Lower lobe of right lung (tissue), 2 donors: Measurements from ENCODE around the gene DLGAP1. TPM values are rescaled to one million over a fixed set of nuclear protein-coding genes. Genes with fewer than 3 reads are reported as not detected.

Experiments
- ATAC-seq, 2 donors: fragments of 200-7000 bp; cut with Tn5 transposase; one replicate each; pipeline ENCODE4 v1.9.1; 2020 to 2022; ENCODE audit warnings: mild to moderate bottlenecking in 2 of 2, moderate library complexity in 2 of 2
- DNase-seq: peaks from one replicate; pipeline ENCODE4 v3.0.0-alpha.2; 2020
- H3K27ac ChIP-seq: fragments of 200-600 bp; one replicate; pipeline ENCODE4 v1.8.0; 2022
- H3K27me3 ChIP-seq: fragments of 200-600 bp; one replicate; pipeline ENCODE4 v1.8.0; 2022; ENCODE audit warnings: low read depth
- H3K36me3 ChIP-seq: fragments of 200-600 bp; one replicate; pipeline ENCODE4 v1.8.0; 2022; ENCODE audit warnings: mild to moderate bottlenecking
- H3K4me1 ChIP-seq: fragments of 200-600 bp; one replicate; pipeline ENCODE4 v1.8.0; 2022
- H3K4me3 ChIP-seq: fragments of 200-600 bp; one replicate; pipeline ENCODE4 v1.8.0; 2022; ENCODE audit warnings: mild to moderate bottlenecking
- H3K9me3 ChIP-seq: fragments of 200-600 bp; one replicate; pipeline ENCODE4 v1.8.0; 2022
- CTCF ChIP-seq: fragments of 200-600 bp; IDR thresholded peaks from one replicate; pipeline ENCODE4 v1.8.0; 2022; ENCODE audit warnings: antibody characterized with exemption, mild to moderate bottlenecking
- intact Hi-C: fragments of 100-400 bp; cut with DNase I; formaldehyde crosslinking; loops from one replicate; pipeline ENCODE4 v1.11.0; 2022
- total RNA-seq: library from RNA; stranded (reverse); fragmentation: NEBNext Ultra II Directional; extraction: Animal tissue kit (Norgen Biotek cat#: 25700); gene quantifications from one replicate; pipeline ENCODE4 v1.2.1, GENCODE V29; 2021
- donor health status: DM: no; HTN: yes; CAD: no; lungs with severe emphysema.

The DLGAP1 gene
- total RNA-seq, 1 donor from 2014 or later: 3.8 TPM

GRCh38 chr18:3494245-3494526, 960.9 kb downstream of the DLGAP1 start:
- no peaks in the 10 kb centered on the region for H3K36me3 ChIP-seq
- no peak overlapping the region for H3K4me3 ChIP-seq
- ATAC-seq (no peak), DNase-seq (no peak)
- no peaks in the 10 kb centered on the region for H3K9me3 ChIP-seq
- H3K27me3 ChIP-seq: no peaks in the 10 kb centered on the region
- intact Hi-C loops: no loop called here
- H3K4me1 ChIP-seq: peaks cover 5% of the 10 kb centered on the region
- no peak overlapping the region for H3K27ac ChIP-seq
- TF ChIP-seq CTCF: no peak

- Histone ChIP-seq H3K27me3 (no peaks in the 10 kb centered on the region), H3K4me1 (no peaks in the 10 kb centered on the region), H3K4me3 (no peak overlapping the region), H3K9me3 (no peaks in the 10 kb centered on the region), H3K27ac (peak overlapping the region; percentile 20), H3K36me3 (no peaks in the 10 kb centered on the region)
- intact Hi-C loops: no loop called here
- no peak for TF ChIP-seq CTCF
- DNase-seq (no peak), ATAC-seq (no peak)
Observed at GRCh38 chr18:3493501-3494244, 961.4 kb downstream of the DLGAP1 start.

- ATAC-seq (no peak), DNase-seq (no peak)
- TF ChIP-seq CTCF: no peak
- no peak overlapping the region for H3K27ac ChIP-seq
- H3K4me3 ChIP-seq: no peak overlapping the region
- no peaks in the 10 kb centered on the region for H3K4me1 ChIP-seq
- H3K36me3 ChIP-seq: no peaks in the 10 kb centered on the region
- intact Hi-C loops: no loop called here
- no peaks in the 10 kb centered on the region for H3K9me3 ChIP-seq
- no peaks in the 10 kb centered on the region for H3K27me3 ChIP-seq
Observed at GRCh38 chr18:3492721-3493120, 962.4 kb downstream of the DLGAP1 start.

- no peak for DNase-seq
- no peaks in the 10 kb centered on the region for H3K36me3 ChIP-seq
- H3K9me3 ChIP-seq: no peaks in the 10 kb centered on the region
- no peak overlapping the region for H3K4me3 ChIP-seq
- H3K27ac ChIP-seq: no peak overlapping the region
- no peak for ATAC-seq
- TF ChIP-seq CTCF: no peak
- intact Hi-C loops: no loop called here
- no peaks in the 10 kb centered on the region for H3K27me3 ChIP-seq
- H3K4me1 ChIP-seq: no peaks in the 10 kb centered on the region
Observed at GRCh38 chr18:3491981-3492555, 963.0 kb downstream of the DLGAP1 start.

- no peak for TF ChIP-seq CTCF
- no peak for DNase-seq
- ATAC-seq: no peak
- Histone ChIP-seq H3K36me3 (no peaks in the 10 kb centered on the region), H3K4me3 (no peak overlapping the region), H3K4me1 (no peaks in the 10 kb centered on the region), H3K27me3 (no peaks in the 10 kb centered on the region), H3K27ac (no peak overlapping the region), H3K9me3 (no peaks in the 10 kb centered on the region)
- intact Hi-C loops: no loop called here
Observed at GRCh38 chr18:3489462-3489861, 965.6 kb downstream of the DLGAP1 start.
